Muscle layer of duodenum (tissue), 2 donors: ENCODE data around the gene SERPINB11.

Experiments used
- H3K27ac ChIP-seq: one replicate; pipeline ENCODE4 v1.7.0; 2013; ENCODE audit warnings: mild to moderate bottlenecking, low read length
- H3K27me3 ChIP-seq: one replicate; pipeline ENCODE4 v1.7.0; 2013; ENCODE audit warnings: low read depth, mild to moderate bottlenecking, control low read depth, low read length
- H3K36me3 ChIP-seq, 2 donors: one replicate each; pipeline ENCODE4 v1.7.0; 2013; ENCODE audit warnings: low read length in 2 of 2, control low read depth in 1 of 2, mild to moderate bottlenecking in 1 of 2; ENCODE audit not compliant: insufficient read depth in 2 of 2, control insufficient read depth in 1 of 2
- H3K4me1 ChIP-seq, 2 donors: one replicate each; pipeline ENCODE4 v1.7.0; 2013; ENCODE audit warnings: low read length in 2 of 2, mild to moderate bottlenecking in 2 of 2, control low read depth in 1 of 2, moderate library complexity in 1 of 2; ENCODE audit not compliant: insufficient read depth in 2 of 2, control insufficient read depth in 1 of 2
- H3K4me3 ChIP-seq, 2 donors: one replicate each; pipeline ENCODE4 v1.7.0; 2013; ENCODE audit warnings: low read length in 2 of 2, low read depth in 1 of 2, mild to moderate bottlenecking in 1 of 2
- H3K9me3 ChIP-seq, 2 donors: one replicate each; pipeline ENCODE4 v1.7.0; 2013; ENCODE audit warnings: low read length in 2 of 2, control low read depth in 1 of 2, mild to moderate bottlenecking in 1 of 2; ENCODE audit not compliant: control insufficient read depth in 1 of 2
- donor health status: healthy.

Gene SERPINB11

DNA sequence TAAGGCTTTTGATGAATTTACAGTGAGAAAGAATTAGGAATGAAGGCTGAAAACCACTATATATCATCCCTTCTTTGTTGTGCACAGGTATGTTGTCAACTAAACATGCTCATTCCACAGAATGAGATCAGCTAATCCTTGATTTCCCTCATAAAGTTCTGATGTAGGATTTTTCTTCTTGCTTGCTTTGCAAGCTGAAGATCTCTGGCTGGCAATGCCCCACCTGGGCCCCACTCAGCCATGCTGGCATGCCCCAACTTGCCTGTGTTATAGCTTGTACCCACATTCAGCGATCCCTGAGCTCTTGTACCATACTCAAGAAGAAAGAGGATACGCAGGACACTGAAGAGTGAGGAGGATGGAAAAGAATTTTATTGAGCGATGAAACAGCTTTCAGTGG, 18.0 kb upstream of the SERPINB11 start:
- H3K4me3 ChIP-seq = no peak overlapping the region
- H3K27ac ChIP-seq = no peak overlapping the region
- H3K36me3 ChIP-seq = no peaks in the 10 kb centered on the region
- H3K4me1 ChIP-seq = no peaks in the 10 kb centered on the region
- peaks cover 0 to 3% of the 10 kb centered on the region in 2 donors for H3K9me3 ChIP-seq
- H3K27me3 ChIP-seq = no peaks in the 10 kb centered on the region

DNA sequence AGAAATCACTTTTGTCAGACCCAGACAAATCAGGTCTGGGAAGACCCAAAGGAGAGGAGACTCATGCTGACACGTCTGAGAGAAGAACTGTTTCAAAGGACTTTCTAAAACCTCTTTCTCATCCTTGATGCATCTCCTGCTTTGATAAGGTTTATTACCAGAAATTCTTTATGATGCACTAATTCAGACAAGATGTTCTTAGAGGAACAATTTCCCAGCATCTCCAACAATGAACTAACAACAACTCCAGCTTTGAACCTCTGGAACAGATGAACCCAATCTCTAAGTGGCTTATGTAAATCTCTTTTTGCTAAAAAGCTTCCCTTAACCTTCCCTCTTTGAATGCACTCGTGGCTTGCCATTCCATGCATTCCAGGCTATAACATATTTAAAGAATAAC, 15.9 kb upstream of the SERPINB11 start:
- Histone ChIP-seq H3K9me3 (peaks cover 0 to 3% of the 10 kb centered on the region in 2 donors), H3K36me3 (no peaks in the 10 kb centered on the region), H3K4me3 (no peak overlapping the region), H3K27me3 (no peaks in the 10 kb centered on the region), H3K4me1 (no peaks in the 10 kb centered on the region), H3K27ac (no peak overlapping the region)

DNA sequence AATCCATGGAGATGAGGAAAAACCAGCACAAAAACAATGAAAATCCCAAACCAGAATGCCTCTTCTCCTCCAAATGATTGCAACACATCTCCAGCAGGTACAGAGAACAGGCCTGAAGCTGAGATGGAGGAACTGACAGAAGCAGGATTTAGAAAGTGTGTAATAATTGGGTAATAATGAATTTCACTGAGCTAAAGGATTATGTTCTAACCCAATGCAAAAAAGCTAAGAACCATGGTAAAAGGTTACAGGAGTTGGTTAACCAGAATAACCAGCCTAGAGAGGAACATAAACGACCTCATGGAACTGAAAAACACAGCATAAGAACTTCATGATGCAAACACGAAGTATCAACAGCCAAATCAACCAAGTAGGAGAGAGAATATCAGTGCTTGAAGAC, 13.7 kb upstream of the SERPINB11 start:
- Histone ChIP-seq H3K27ac (no peak overlapping the region), H3K9me3 (peaks cover 0 to 3% of the 10 kb centered on the region in 2 donors), H3K27me3 (no peaks in the 10 kb centered on the region), H3K4me1 (no peaks in the 10 kb centered on the region), H3K4me3 (no peak overlapping the region), H3K36me3 (no peaks in the 10 kb centered on the region)

DNA sequence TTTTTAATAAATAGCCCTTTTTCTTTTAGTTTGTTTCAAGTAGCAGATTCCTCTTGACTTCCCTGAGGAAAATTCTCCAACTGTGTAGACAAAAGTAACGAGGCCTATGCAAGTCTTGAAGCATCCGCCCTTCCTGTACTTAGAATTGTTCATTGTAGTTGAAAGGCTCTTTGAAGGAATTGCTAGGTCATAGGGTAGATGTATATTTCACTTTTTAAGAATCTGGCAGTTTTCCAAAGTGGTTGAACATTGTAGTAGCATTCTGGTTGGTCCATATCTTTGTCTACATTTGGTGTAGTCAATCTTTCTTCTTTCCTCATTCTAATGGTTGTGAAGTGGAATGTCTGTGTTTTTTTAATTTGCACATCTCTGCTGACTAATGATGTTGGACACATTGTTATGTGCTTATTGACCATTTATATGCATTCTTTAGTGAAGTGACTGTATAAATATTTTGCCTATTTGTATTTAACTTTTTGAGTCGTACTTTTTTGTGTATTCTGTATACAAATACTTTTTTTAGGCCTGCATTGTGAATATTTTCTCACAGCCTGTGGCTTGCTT, 5.6 kb upstream of the SERPINB11 start:
- H3K27ac ChIP-seq = no peak overlapping the region
- no peaks in the 10 kb centered on the region for H3K4me1 ChIP-seq
- H3K9me3 ChIP-seq = no peaks in the 10 kb centered on the region
- no peaks in the 10 kb centered on the region for H3K36me3 ChIP-seq
- no peak overlapping the region for H3K4me3 ChIP-seq
- no peaks in the 10 kb centered on the region for H3K27me3 ChIP-seq

DNA sequence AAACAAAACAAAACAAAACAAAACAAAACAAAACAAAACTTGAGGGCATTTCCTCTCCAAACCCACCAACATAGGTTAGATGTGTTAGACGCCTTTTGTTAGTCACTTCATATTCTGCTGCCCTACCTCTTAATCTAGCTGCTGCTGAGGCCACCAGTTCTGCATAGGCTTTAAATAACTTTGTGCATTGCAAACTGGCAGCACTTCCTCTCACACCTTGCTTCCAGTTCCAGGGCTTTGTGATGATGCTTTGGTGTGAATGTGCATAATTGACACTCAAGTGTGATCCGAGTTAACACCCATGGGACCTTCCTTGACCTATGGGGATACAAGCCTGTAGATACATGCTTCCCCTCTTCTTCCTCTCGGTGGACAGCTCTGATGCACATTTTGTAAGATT, 2.3 kb upstream of the SERPINB11 start:
- Histone ChIP-seq H3K27me3 (no peaks in the 10 kb centered on the region), H3K4me3 (no peak overlapping the region), H3K4me1 (no peaks in the 10 kb centered on the region), H3K36me3 (no peaks in the 10 kb centered on the region), H3K9me3 (no peaks in the 10 kb centered on the region), H3K27ac (no peak overlapping the region)

DNA sequence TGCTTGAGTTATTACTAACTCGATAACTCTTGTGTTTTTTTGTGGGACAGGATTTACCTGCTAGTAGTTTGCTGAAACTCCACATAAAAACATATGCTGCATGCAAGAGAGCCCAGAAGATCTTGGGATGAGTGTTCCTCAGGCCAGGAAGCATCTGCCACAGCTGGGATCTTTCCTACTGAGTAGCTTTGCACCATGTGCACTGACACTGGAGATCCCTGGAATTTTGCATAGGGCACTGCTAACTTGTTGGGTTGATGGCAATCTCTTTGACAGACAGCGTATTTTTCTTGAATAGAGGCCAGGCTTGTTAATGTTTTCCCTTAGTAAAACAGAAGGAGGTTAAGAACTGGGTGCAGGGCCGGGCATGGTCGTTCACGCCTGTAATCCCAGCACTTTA, 808 bp upstream of the SERPINB11 start:
- Histone ChIP-seq H3K9me3 (no peaks in the 10 kb centered on the region), H3K27ac (no peak overlapping the region)

DNA sequence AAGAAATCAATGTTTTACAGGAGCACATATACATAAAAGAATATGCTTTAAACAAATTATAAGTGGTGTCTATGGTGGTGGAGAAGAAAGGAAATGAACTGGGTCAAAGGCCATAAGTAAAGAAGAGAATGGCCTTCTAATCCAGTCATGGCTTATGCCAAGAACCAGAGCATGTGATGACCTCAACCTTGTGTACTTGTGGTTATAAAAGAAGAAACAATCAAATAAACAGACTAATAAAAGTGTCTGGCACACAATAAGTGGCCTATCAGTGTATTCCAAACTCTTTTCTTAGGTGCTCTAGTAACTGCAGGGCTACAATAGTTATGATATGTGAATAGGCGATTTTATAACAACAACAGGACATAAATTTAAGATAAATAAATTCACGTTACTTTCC, 2.6 kb downstream of the SERPINB11 start:
- H3K27me3 ChIP-seq = no peaks in the 10 kb centered on the region
- no peaks in the 10 kb centered on the region for H3K9me3 ChIP-seq
- H3K36me3 ChIP-seq = no peaks in the 10 kb centered on the region
- no peak overlapping the region for H3K27ac ChIP-seq
- H3K4me1 ChIP-seq = no peaks in the 10 kb centered on the region
- H3K4me3 ChIP-seq = no peak overlapping the region

More for the DNA sequence above, 808 bp upstream of the SERPINB11 start:
- Histone ChIP-seq H3K27me3 (no peaks in the 10 kb centered on the region), H3K4me1 (no peaks in the 10 kb centered on the region), H3K4me3 (no peak overlapping the region), H3K36me3 (no peaks in the 10 kb centered on the region)

DNA sequence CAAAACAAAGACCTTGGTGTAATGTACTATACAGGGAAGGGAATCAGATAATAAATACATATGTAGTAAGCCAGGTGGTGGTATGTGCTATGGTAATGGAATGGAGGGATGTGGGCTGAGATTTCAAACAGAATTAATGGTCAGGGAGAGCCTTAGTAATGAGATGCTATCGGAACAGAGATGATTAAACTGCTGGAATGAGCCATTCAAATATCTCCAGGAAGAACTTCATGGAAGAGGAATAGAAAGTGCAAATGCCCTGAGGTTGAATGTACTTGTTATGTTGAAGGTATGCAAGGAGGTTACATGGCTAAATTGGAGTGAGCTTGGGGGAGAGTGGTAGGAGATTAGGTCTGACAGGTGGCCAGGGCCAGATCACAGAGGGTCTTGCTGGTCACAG, 5.1 kb downstream of the SERPINB11 start:
- Histone ChIP-seq H3K36me3 (no peaks in the 10 kb centered on the region), H3K4me1 (no peaks in the 10 kb centered on the region), H3K27ac (no peak overlapping the region), H3K4me3 (no peak overlapping the region), H3K27me3 (no peaks in the 10 kb centered on the region), H3K9me3 (no peaks in the 10 kb centered on the region)

DNA sequence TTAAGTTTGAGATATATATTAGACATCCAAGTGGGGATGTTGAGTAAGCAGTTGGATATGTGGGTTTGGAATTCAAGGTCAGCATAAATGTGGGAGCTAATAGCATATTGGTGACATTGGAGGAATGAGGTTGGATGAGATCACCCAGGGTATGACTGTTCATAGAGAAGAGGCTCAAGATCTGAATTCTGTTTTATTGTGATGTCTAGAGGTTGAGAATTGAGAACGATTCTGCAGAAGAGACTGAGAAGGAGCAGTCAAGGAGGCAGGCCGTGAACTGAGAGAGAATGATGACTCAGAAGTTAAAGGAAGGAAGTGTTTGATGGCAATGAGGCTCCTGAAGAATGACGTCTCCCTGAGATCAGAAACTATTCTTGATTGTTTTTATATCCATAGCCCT, 5.9 kb downstream of the SERPINB11 start:
- peaks cover 0 to 5% of the 10 kb centered on the region in 2 donors for H3K9me3 ChIP-seq
- no peak overlapping the region for H3K27ac ChIP-seq
- no peak overlapping the region for H3K4me3 ChIP-seq
- H3K4me1 ChIP-seq = no peaks in the 10 kb centered on the region
- H3K36me3 ChIP-seq = no peaks in the 10 kb centered on the region
- no peaks in the 10 kb centered on the region for H3K27me3 ChIP-seq

DNA sequence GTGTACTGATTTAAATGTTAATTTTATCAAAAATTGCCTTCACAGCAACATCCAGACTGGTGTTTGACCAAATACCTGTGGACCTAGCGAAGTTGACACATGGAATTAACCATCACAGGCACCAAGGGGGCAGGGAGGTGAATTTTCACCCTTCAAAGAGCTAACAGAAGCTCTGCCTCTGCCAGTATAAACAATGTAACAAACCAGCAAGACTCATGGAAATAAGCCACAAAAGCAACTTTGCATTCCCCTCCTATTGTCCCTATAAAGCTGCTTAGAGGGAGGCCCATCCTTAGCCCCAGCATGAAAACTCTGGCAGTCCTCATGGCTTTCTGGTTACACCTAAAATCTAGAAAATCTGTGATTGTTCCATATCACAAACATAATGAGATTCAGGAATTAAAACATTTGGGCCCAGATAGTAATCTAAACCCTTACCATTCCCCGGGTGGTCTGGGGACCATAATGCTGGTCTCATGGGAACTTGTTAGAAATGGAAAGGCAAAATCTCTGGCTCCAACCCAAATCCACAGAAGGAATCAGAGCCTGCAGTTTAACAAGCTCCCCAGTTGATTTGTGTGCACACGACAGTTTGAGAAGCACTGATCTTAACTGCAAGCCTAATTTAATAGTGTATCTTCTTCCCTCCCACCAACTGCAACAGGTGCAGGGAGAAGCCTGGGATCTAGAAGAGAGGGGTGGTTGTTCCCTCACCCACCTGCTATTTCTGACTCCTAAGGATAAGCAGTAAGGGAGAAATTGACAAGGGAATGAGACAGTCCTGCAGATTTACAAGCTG, 23.1 kb downstream of the SERPINB11 start:
- Histone ChIP-seq H3K4me3 (no peak overlapping the region), H3K4me1 (no peaks in the 10 kb centered on the region), H3K27ac (no peak overlapping the region), H3K9me3 (no peaks in the 10 kb centered on the region), H3K36me3 (no peaks in the 10 kb centered on the region), H3K27me3 (no peaks in the 10 kb centered on the region)

DNA sequence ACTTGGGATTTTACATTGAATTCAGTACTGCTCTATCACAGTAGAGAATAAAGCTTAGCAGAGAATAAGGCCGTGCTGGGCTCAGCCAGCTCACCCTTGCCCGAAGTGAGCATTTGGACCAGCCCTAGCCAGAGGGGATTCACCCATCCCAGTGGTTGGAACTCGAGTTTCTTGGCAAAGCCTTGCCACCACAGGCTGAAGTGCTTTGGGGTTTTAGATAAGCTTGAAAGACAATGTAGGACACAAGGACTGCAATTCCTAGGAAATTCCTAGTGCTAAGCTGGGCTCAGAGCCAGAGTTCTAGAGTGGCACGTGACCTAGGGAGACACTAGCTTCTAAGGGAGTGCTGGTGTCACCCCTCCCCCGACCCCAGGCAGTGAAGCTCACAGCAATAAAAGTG, 28.0 kb downstream of the SERPINB11 start:
- Histone ChIP-seq H3K4me1 (no peaks in the 10 kb centered on the region), H3K4me3 (no peak overlapping the region), H3K27ac (no peak overlapping the region), H3K9me3 (no peaks in the 10 kb centered on the region), H3K27me3 (no peaks in the 10 kb centered on the region), H3K36me3 (no peaks in the 10 kb centered on the region)

DNA sequence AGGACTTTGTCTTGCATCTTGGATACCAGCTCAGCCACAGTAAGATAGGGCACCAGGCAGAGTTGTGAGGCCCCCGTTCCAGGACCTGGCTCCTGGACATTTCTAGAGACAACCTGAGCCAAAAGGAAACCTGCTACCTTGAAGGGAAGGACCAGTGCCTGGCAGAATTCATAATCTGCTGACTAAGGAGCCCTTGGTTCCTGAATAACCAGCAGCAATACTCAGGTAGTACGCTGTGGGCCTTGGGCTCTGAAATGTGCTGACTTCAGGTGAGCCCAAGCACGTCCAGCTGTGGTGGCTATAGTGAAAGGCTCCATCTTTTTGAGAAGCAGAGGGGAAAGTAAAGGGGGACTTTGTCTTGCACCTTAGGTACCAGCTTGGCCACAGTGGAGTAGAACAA, 28.5 kb downstream of the SERPINB11 start:
- Histone ChIP-seq H3K27me3 (no peaks in the 10 kb centered on the region), H3K9me3 (no peaks in the 10 kb centered on the region), H3K4me3 (no peak overlapping the region), H3K36me3 (no peaks in the 10 kb centered on the region), H3K27ac (no peak overlapping the region), H3K4me1 (no peaks in the 10 kb centered on the region)
